GM18505 (cell line): Measurements from ENCODE around the gene PEF1.

Source experiments
- ATAC-seq: cut with Tn5 transposase; IDR thresholded peaks from one replicate; pipeline ENCODE4 v1.9.1; 2021; ENCODE audit not compliant: unreplicated experiment
- POLR2A ChIP-seq: IDR thresholded peaks from 4 replicates; pipeline ENCODE4 v1.6.1; 2011; ENCODE audit warnings: borderline replicate concordance; ENCODE audit not compliant: insufficient read depth, insufficient read length; ENCODE audit errors: extremely low read depth

The PEF1 gene

DNA sequence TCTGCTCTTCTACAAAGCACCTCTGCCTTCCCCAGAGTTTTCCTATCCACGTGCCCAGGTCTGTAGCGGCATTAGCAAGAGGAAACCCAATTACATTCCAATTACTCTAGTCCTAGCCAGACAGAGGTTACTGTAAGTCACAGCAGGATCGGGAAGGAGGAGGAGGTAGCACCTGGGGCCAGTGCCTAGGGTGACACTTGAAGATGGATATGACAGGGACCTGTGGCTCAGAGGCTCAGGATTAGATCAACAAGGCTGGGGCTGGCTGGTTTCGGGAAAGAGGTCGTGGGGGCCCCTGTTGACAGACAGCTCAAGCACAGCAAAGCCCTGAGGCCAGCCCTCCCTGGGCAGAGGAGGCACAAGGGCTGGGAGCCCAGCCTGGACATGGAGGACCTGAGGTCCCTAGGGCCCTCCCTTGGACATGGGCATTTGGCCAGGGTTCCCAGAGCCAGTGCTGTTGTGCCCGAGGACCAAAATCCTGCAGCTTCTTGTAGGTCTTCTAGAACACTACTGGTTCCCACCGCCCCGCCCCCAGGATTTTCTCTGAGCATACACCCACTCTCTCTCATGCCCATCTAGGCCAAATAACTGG is 30.2 kb downstream of the PEF1 start:
- TF ChIP-seq POLR2A, result no peak
- ATAC-seq, result no peak

DNA sequence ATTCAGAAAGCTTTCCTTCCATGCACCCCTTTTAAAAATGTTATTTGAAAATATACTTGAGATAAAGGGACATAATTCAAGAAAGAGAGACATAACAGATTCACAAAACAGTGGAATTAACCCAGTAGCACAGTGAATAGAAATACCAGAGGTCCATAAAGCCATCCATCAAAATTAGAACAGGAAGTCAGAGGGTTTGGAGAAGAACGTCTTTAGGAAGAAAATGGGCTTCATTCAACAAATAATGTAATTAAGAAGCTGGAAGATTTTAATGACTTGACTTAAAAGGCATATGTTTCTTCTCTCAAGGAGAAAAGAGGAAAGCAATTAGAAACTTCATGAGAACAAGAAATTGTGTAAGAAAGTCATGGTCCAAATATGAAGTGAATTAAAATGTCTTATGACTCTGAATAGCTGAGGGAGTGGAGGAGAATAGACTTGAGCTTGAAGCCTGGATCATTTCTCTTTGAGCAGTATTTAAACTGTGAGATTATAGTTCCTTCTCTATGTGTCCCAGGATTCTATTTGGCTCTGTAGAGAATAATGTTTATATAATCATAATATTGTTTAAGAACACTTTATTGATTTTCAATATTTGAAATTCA is 35.1 kb downstream of the PEF1 start:
- no peak for TF ChIP-seq POLR2A
- ATAC-seq, result no peak

GRCh38 chr1:31607360-31607759 is 37.3 kb downstream of the PEF1 start:
- ATAC-seq, result no peak
- TF ChIP-seq POLR2A, result no peak

- no peak for TF ChIP-seq POLR2A
- ATAC-seq, result peak; percentile 85
Measured at GRCh38 chr1:31605908-31606427, 38.7 kb downstream of the PEF1 start.

- TF ChIP-seq POLR2A, result no peak
- ATAC-seq, result no peak
Measured at GRCh38 chr1:31602081-31602480, 42.6 kb downstream of the PEF1 start.

- no peak for ATAC-seq
- no peak for TF ChIP-seq POLR2A
Measured at GRCh38 chr1:31600641-31601040, 44.0 kb downstream of the PEF1 start.

DNA sequence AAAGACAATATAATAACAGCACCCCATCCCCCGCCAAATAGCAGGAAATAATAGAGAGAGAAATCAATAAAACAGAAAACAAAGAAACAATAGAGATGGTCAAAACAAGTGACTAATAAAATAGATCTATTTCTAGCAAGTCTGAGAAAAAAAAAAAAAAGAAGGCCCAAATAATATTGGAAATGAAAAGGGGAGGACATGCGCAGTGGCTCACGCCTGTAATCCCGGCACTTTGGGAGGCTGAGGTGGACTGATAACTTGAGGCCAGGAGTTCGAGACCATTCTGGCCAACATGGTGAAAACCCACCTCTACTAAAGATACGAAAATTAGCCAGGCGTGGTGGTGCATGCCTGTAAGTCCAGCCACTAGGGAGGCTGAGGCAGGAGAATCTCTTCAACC is 45.7 kb downstream of the PEF1 start:
- ATAC-seq, result no peak
- TF ChIP-seq POLR2A, result no peak

DNA sequence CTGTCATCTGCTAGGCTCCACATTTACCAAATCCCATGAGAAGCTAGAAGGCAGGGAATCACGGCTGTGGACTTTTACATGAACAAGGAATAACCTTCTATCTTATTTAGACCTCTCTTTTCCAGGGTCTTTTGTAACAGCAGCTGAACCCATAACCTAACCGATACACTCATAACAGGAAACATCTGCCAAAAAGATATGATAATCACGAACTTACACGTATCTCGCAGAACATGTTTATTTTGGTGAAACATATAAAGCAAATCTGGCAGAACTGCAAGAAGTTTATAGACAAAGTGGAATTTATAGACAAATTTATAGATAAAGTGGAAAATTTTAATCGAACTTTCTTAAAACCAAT is 48.0 kb downstream of the PEF1 start:
- no peak for ATAC-seq
- no peak for TF ChIP-seq POLR2A

DNA sequence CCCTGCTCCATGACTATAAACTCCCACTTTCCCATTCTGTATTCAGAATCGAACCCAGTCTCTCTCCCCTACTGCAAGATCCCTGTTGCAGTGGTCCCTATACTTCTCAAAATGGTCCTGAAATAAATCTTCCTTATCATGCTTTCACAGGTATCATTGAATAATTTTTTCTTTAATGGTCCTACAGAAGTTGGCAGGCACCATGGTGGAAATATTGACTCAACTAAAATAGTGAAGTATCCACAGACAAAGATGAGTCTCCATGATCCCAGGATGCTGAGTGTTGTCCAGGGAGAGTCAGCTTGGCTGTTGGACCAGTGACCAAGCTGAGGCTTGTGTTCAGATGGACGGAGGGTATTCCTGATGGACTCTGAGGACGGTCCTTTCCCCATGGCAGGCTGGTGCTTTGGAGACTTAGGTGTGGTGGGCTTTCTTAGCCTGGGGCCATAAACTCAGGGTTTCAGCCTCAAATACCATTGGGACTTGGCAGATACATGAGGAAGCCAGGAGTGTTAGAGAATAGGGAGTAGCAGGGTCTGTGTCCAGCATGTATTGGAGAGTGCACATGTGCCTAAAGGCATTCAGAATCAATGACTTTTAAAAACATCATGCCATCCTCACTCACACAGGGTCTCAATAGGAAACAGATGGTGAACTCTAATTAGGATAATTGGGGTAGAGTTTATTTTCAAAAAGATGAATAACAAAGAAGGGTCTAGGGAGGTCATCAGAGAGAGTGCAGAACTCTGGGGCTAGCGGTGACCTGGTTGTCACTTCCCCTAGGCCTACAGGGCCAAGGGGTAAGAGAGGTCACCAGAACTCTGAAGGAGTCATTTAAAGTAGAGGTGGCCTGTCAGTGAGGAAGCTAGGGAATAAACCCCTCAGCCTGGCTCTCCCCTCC is 48.6 kb downstream of the PEF1 start:
- ATAC-seq, result no peak
- no peak for TF ChIP-seq POLR2A

DNA sequence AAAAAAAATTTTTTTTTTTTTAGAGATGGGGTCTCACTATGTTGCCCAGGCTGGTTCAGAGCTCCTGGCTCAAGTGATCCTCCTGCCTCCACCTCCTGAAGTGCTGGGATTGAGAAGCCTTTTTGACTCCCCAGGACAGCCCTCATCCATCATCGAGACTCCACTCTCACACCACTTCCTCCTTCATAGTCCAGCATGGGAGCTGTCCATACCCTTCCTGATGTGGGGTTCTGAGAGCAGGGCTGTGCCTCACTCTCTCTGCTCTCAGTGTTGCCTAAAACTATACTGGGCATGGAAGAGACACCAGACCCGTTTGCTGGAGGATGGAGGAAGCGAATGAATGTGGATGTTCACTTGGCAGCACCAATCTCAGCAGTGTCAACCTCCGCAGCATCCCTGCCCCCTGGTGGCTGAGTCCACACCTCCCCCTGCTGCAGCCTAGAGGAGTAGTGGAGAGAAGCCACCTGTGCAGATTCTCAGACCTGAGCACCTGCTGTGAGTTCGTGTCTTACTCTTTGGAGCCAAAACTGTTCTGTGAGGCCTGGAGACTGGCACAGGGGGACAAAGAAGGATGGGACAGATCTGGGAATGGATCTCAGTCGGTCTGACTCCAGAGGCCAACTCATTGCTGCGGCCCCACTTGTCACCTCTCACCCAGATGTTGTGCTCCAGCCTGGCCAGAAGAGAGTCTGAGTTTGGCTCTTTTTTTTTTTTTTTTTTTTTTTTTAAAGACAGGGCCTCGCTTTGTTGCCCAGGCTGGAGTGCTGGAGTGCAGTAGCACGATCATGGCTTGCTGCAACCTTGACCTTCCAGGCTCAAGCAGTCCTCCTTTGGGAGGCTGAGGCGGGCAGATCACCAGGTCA is 50.7 kb downstream of the PEF1 start:
- no peak for TF ChIP-seq POLR2A
- ATAC-seq, result peak; percentile 61

DNA sequence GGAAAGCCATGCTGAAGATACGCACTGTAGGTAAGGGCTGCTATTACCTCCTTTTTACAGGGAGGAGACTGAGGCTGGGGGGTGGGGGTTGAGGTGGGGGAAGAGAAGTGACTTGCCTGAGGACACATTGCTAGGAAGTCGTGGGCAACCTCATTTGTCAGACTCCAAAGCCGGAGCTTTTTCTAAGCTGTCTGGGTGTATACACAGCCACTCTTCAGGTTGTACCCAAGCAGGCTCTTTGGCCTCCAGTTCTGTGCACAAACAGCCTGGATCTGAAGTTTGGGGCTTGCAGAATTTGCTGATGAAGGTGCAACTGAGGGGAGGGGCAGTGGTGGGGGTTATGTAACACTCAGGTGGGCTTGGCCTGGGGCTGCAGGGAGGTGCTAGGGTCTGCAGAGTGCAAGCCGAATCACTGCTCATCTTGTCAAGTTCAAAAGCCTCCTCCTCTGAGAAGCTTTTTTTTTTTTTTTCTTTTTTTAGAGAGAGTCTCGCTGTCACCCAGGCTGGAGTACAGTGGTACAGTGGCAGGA is 51.5 kb downstream of the PEF1 start:
- no peak for ATAC-seq
- TF ChIP-seq POLR2A, result no peak

GRCh38 chr1:31592132-31592531 is 52.5 kb downstream of the PEF1 start:
- ATAC-seq, result no peak
- TF ChIP-seq POLR2A, result no peak
